GM19023 (cell line): ENCODE results near the gene CCNK.

ENCODE experiments used
- ATAC-seq: cut with Tn5 transposase; IDR thresholded peaks from one replicate; pipeline ENCODE4 v1.9.1; 2021; ENCODE audit warnings: mild to moderate bottlenecking, moderate library complexity; ENCODE audit not compliant: unreplicated experiment

The CCNK gene

DNA sequence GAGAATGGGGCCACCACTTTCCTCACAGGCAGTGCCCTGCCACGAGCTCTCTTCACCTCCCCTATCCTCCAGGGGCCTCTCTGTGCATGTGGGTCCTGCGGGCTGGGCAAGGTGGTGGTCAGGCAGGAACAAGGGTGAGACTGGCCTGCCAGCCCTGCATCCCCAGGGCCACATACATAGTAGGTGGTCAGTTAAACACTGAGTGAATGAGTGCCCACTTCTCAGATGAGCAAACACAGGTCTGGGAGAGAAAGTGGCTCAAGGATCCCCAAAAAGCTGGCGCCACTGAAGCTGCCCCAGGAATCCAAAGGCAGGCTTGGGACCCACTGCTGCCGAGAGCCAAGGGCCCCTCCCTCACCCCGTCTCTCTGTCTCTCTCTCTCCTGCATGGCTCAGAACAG is 51.1 kb downstream of the CCNK start:
- no peak for ATAC-seq

DNA sequence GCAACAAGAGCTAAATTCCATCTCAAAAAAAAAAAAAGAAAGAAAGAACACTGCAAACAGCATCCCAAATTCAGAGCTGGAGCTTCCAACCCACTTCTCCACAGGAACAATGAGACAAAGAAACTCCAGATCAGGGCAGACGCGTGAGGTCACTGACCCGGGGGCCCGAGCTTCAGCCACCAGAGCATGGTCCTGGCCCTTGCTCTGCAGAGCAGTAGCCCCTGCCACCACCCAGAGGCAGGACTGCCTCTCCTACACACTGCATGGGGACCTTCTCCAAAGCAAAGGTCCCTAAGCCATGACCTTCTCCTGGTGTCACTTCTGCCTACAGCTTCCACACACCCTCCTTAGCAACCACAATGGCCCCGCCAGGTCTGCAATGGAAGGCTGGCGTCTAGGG is 53.1 kb downstream of the CCNK start:
- no peak for ATAC-seq

DNA sequence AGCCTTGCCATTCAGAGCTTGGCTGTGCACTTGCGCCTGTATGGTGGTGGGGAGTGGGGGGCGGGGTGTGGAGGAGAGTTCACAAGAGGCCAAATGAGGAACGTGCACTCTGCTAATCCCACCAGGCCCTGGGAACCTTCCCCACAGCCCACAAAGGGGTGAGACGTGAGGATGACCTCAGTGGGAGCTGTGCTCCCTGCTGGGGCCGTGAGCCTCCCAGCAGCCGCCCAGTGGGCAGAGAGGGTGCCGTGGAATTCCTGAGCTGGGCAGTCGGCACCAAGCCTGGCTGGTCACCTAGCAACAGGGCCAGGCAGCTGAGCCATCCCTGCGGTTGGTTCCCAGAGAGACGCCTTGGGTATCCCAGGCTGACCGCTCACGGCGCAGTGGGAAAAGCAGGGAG is 53.7 kb downstream of the CCNK start:
- no peak for ATAC-seq

DNA sequence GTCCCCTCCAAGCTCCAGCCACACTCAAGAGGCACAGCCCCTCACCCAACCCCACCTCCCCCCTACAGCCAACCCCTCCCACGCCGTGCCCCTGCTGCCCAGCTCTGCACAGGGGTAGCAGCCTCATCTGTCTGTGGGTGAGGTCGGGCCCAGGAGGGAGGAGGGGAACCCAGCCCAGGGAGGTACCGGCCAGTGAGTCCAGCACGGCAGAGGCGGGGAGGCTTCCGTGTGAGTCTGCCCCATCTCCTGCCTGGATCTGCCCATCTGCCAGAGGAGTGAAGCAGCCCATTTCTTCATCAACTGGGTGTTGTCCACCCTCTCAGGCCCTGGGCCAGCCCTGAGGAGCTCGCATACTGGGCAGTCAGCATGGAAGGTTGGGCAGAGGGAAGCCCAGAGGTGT is 54.2 kb downstream of the CCNK start:
- ATAC-seq, result no peak

DNA sequence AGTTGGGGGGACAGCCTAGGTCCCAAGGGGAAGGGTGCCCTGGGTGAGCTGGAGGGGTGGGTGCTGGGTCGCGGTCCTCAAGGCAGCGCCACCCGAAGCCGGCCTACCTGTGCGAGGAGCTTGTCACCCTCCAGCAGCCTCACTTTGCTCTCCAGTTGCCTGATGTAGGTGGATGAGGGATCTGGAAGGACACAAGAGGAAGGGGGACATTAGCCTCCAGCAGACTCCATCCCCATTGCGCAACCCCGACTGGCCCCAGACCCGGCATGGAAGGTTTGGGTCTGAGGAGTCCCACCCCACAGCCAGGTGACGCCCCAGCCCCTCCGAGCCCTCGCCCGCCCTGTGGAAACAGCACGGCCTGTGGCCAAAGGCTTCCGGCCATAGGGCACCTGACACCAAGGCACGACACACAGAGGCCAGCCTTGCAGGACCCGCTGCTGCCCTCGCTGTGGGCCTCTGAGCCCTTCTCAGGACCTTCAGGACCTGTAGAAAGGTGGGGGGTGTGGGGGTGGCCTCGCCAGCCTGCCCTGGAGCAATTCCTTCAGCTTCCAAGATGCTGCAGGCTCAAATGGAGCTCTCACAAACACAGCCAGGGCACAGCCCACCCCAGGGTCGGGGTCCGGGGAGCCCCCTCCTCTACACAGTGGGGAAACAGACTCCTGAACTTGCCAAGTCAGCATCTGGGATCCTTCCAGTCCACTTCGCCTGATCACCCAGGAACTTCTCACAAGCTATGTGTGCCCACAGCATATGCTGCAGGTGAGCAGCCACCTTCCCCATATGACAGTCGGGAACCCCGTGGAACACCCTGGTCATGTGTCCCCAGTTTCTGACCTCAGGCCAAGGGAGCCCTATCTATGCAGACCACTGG is 54.9 kb downstream of the CCNK start:
- ATAC-seq, result no peak

DNA sequence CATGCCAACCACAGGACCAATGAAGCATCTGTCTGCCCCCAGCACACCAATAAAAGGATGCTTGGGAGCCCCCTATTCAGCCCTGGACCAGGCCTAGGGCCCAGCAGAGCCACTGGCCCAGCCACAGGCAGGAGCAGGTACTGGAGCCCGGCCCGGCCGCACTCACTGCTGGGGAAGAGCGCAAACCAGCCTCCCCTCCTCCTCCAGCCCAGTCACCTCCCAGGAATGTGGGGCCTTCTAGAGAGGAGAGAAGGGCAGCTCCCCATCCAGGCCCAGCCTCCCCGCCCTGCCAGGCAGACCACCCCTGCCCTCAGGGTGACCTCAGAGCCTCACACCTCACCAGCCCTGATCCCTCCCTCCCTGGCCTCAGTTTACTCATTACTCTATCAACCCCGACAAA is 56.2 kb downstream of the CCNK start:
- no peak for ATAC-seq

DNA sequence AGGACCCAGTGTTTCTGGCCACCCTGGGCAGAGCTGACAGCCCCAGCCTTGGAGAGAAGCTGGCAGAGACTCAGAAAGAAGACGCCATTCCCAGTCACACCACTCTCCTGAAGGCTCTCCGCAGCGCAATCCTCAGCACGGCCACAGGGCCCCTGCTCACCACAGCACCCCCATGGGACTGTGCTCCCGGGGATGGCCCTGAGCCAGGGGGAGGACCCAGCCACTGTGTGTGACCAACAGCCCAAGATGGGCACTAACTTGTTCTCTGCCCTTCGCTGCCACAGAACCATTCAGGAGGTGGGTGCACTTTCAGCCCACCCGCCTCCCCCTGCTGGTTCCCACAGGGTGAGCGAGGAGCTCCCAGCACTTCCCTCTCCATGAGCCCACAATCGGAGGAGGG is 57.1 kb downstream of the CCNK start:
- ATAC-seq, result no peak

DNA sequence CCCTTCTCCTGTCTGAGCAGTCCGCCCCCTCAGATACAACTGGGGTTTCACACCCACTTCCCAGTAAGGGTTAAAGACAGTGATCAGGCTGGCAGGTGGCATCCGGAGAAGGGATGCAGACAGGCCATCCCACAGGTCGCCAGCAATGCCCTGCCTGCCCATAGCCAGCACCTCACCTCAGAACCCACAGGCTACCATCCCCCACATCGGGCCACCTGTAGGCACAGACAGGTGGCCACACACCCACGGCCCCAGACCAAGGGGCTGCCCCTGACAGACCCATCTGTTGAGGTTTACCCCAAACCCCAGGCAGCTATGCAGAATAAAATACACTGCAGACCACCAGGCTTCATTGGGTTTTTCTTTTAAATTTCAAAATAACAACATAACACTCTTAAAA is 57.5 kb downstream of the CCNK start:
- no peak for ATAC-seq

DNA sequence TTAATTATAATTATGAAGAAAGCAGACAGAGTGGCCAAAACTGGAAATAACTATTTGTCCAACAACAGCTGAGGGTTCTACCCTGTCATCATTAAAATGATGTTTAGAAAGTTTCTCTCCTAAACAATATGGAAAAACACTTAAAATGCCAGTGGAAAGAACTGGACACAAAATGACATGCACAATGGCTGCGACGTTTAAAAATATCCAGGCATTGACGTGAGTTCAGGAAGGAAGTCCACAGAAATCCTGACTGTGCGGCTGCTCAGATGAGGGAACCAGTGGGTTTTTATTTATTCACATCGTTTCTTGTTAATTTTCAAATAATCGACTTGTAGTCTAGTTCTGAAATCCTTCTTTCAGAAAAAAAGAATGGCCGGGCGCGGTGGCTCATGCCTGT is 58.3 kb downstream of the CCNK start:
- no peak for ATAC-seq

DNA sequence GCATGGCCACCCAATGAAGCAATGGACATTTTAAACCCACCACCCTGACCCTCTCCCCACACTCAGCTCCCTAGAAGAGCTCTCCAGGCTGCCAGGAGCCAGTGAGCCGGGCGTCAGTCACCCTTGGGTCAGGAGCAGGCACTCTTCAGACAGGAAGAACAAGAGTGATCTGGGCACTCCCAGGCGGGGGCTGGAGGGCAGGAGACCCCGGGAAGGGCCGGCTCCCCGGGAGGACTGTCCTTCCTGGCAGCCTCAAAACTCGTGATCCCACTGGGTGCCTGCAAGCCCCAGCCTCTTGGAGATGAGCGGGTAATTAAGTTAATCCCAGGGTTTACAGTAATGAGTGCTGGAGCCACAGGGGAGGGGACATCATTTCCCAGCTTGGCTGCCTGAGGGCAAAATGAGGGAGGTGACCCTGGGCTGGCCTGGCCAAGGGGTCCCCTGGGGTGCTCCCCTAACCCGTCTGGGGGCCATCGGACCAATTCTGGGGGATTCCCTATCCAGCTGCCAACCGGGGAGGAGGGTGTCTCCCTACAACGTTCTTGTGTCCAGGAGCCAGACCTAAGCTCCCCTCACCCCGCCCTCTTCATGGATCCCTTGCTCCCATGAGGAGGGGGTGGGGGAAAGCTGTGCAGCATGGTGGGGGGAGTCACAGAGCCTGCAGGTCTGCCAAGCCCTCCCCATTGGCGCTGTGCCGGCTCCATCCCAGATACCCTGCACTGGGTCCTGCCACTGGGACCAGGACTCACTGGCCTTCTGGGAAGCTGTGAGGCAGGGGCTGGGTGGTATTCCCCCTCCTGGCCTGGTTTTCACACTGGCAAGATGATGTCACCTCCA is 59.2 kb downstream of the CCNK start:
- ATAC-seq, result no peak

DNA sequence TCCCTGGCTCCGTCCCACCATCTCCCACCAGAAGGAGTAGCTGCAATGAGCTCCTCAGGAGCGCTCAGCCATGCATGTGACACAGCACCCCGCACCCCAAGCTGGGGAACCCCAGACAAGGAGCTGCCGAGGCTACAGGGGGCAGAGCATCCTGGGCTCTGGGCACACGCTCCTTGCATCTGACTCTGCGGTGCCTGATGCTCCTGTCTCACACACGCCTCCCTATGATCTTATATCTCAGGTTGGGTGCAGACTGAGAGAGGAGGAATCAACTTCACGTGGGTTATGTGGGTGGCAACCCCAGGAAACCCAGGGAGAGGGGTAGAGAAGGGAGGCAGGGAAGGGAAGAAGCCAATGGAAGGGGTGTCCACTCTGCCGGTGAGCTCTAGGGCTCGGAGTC is 60.0 kb downstream of the CCNK start:
- no peak for ATAC-seq

DNA sequence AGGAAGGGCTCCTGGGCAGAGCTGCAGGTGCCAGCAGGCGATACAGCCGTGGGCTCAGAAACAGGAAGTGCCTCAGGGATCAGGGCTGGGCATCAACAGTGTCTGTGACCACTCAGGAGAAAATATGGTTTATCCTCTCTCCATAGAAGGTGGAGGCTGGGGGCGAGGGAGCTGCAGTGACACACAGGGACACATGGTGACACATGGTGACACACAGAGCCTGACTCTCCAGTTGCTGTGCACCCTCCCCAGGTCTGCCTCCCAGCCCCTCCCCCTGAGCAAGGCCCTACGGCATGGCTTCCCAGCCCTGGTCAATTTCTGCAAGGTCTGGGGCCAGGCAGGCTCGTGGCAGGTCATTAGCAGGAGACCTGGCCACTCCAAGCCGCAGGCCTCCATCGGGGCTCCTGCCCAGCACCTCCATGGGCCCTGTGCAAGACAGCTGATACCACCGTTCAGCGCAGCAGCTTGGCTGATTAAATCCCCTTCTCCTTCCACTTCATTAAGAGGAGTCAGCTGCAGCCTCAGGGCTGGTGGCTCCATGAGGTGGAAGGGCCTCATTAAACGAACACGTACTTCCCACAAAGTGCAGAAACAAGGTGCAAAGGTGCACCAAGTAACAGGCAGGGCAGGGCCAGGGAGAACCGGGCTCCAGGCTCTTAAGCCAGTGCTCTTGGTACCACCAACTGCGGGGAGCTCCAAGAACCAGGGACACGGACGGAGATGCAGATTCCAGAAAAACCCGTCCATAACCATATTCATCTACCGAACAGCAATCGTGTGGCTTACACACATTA is 60.7 kb downstream of the CCNK start:
- no peak for ATAC-seq

DNA sequence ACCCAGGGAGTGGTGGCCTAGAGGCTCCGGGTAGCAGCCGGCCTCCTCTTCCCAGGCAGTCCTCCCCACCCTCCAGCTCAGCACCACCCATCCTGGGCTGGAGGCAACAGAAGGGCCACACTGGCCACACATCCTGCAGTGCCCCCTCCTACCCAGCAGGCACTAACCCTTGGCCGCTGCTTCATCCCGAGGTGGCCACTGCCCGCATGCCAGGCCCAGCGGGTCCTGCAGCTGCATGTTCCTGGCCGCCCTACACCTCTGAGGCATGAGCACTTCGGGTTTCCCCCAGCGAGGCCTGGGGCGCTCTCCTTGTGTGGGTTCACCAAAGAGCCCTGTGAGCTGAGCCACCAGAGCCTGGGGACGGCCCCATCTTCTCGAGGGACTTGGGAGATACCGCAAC is 61.4 kb downstream of the CCNK start:
- no peak for ATAC-seq

DNA sequence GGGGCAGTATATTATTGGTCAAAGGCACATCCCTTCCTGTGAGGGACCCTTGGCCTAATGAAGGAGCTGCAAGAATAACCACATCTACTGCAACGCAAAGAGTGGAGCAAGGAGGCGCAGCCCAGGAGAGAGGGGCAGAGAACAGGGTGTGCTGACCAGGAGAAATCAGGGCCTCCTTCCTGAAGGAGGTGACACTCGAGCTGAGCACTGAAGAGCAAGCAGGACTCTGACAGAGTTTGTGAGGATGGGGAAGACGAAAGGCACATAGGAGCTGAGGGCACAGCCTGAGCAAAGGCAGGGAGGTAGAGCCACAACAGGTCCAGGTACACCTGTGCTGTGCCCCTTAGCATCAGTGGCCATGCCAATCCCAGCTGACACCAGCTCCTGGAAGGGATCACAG is 62.2 kb downstream of the CCNK start:
- ATAC-seq, result no peak

DNA sequence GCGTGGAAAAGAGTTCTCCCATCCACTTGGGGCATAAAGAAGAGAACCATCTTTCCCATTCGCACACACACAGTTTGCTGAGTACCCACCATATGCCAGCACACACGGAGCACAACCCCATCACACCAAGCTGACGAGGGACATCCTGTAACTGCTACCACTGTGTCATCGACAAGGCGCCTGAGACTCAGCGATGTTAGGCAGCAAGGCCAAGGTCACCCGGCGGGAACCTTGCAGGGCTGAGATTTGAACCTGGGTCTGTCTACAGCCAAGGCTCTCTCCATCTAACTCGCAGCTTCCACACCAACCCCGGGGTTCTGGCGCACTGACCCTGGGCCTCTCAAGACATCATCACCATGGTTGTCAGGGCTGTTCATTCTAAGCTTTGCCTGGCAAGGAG is 62.8 kb downstream of the CCNK start:
- ATAC-seq, result no peak

DNA sequence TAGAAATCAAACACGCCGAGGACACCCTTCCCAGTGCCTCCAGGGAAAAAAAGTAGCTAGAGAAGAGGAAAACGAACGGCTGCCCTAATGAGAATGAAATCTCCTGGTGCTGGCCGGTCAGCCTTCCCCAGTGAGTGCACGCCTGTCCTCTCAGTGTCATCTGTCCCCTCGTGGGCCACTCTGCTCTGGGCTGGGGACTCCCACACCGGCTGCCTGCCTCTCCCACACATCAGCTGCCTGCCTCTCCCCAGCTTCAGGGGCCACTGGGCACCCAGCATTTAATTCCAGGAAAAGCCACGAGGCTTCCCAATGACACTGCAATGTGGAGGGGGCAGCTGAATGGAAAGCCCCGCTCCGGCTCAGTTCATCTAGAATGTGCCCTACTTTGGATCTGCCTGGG is 63.8 kb downstream of the CCNK start:
- no peak for ATAC-seq

DNA sequence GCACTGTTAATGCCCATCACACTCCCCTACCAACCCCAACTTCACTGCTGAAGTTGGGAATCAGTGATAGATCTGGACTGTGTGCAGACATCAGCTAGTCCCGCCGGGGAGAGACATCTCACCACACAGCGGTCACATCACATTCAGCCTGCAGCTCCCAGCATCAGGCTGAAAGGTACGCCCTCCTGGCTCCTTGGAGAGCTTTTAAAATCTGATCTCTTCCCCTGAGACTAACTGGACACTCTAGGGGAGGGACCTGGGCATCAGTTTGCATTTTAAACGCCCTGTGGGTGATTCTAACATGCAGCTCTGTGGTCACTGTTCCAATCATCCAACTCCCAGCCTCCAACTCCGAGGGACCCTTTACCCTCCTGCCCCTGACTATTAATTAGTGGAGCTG is 64.4 kb downstream of the CCNK start:
- ATAC-seq, result no peak

DNA sequence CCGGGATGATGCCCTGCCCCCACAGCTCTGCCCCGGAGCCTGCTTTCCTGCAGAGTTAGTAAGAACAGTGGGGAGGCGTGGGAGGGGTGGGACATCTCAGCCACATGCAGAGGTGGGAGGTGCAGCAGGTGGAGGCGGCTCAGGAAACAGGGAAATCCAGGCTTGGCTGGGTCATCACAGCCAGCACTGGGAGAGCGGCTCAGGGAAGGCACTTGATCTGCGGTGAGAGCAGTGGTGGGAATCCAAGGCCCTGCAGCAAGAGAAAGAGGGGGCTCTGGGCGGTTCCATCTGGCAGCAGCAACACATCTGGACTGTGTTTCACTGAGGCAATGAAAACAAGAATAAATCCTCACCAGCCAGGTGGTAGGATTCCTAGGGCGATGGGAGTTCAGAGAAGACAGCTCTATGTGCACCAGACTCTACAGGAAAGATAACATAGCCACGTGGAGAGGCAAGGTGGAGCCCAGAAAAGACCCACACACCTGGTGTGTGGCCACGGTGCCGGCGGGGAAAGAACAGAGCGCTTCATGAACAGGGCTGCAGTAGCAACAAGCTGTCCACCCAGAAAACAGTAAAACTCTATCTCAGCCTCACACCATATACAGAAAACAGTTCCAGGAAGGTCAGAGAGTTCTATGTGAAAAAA is 65.1 kb downstream of the CCNK start:
- ATAC-seq, result no peak

DNA sequence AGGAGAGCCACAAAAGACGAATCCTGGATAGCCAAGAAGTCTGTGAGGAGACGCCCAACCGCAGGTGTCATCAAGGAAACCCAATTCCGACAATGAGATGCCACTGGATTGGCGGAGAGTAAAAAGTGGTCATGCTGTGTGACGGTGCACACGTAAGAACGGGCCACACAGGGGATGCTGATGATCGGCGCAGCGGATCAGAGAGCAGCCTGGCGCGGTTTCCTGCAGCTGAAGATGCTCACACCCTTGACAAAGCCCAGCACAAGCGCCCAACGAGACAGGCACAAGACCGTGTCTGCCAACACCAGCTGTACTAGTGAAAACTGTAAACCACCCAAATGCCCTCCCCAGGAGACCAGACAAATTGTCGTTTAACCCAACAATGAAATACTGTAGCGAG is 67.0 kb downstream of the CCNK start:
- no peak for ATAC-seq

DNA sequence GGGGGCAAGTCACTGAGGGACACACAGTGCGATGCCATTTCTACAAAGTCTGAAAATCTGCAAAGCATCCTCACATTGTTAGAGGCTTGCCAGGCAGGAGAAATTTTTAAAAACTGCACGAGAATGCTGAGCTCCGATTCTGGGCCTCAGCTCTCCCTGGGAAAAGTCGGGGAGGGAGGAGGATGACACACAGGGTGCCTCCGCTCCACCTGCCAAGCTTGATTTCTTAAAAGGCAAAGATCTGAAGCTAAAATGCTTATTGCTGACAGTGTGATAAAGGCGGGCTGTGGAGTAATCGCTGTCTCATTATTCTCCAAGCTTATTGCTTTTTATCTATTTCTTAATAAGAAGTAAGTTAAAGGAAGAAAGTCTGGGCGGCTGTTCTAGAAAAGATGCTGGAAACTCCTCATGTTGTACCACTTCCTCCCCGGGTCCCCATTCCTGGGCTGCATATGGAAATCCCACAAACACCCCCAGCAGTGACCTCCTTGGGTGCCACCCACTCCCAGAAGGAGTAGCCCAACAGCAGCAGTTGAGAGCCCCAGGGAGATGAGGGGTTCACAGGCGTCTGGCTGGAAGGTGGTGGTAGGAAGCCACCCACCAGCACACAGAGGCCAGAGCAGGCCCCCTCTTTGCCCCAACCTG is 67.8 kb downstream of the CCNK start:
- ATAC-seq, result no peak

DNA sequence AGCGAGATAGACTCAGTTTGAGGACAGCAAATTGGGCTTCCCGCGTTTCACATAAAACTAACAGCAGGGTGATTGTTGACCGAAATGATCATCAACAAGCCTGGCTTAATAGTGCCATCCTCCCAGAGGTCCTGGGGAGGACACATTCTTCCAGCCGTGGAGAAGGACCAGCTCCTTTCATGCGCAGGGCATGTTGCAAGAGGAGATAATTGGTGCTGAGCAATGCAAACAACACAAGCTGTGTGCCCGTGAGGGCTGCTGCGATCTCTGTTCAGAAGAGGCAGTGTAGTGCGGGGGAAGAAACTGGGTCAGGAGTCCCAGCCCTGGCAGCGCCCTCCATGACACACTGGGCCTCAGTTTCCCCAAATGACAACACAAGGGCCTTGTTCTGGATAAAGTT is 68.5 kb downstream of the CCNK start:
- ATAC-seq, result no peak
